NCI-H1092 treated with DMSO at 0.1 percent for 48 hours (cell line): ENCODE measurements around the gene TERT.
"Not testable (repeated sequence)": the region's sequence is repeated elsewhere in the genome, so short reads cannot be mapped to it uniquely, and the experiment has no call there.

Source experiments
- DNase-seq: peaks from one replicate; lab custom pipeline; 2025; lab: John Stamatoyannopoulos, UW

Gene TERT

DNA sequence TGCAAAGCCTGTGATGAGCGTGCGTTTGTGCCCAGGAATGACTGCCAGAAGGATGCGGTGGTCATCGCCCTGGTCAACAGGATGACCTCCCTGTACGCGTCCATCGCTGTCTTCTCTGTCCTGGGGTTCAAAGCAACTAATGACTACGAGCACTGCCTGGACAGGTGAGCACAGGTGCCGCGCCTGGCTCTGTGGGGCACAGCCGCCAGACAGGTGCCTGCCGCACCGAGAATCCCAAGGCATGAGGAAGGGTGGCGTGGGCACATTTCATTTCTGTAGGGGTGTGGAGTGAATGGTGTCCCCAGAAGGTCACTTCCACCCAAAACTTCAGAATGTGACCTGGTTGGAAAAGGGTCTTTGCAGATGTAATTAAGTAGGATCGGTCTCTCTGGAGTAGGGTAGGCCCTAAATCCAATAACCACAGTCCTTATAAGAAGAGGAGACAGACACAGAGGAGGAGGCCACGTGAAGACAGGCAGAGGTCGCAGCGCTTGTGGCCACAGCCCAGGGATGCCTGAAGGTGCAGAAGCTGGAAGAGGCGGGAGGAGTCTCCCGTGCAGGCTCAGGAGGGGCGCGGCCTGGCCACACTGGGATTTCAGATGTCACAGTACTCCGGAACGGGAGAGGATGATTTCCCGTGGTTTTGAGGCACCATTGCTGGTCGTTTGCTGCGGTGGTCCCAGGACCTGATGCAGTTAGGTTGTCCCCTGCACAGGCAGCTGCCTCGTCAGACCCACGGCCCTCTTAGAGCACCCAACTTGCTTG is 54.2 kb downstream of the TERT start:
- no peak for DNase-seq

DNA sequence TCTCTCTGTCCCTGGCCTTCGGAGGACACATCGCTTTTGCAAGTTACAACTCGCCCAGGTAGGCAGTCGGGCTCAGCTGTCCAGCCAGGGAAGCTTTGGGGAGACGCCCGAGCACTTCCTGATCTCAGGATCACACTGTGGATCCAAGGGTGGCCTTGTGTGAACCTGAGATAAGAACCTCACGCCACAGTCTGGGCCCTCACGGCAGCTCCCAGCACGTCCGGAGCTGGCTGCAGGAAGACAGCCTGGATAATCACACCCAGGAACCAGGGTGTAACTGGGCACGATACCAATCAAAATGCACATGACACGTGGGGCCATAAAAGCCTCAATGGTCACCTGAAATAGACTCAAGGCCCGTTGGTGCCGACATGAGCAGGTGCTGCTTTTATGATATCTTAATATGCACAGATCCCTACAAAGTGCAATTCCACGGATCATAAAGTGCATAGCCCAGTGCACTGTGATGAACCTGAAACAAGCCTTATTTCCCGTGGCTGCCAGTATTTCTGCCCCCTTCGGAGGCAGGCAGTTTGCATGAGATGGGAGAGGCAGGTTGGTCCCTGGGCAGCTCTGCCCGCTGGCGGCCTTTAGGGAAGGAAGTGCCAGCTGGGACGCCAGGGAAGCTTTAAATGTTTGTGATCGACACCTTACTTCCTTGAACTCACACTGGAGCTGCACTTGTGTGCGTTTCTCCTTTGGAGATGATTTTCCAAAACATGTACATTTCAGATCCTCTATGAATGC is 55.2 kb downstream of the TERT start:
- peak; percentile 43 for DNase-seq

DNA sequence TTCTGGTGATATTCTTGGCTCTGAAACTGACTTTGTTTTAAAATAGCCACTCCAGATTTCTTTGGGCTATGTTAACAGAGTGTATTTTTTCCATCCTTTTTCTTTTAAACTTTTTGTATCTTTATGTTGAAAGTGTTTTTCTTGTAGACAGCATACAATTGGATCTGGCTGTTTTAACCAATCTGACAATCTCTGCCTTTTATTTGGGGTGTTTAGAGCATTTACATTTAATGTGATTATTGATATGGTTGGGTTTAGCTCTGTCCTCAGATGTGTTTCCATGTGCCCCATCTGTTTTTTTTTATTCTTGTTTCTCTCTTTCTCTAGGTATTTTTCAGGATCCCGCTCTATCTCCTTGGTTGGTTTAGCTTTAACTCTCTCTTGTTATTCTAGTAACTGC is 59.0 kb downstream of the TERT start:
- no peak for DNase-seq

DNA sequence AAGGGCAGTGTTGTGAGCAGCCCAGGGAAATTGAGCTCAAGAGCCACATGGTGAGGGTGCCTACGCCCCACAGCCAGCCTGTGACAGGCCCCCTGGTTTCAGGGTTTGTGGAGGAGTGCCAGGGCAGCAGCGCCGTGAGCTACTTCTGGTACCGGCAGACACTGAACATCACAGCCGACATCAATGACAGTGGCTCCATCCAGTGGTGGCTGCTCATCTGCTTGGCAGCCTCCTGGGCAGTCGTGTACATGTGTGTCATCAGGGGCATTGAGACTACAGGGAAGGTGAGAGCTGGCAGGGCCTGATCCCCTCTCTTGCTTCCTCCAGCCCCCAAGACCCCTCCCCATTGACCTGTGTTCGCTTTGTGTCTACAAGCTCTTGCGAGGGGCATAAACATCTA is 59.5 kb downstream of the TERT start:
- no peak for DNase-seq

DNA sequence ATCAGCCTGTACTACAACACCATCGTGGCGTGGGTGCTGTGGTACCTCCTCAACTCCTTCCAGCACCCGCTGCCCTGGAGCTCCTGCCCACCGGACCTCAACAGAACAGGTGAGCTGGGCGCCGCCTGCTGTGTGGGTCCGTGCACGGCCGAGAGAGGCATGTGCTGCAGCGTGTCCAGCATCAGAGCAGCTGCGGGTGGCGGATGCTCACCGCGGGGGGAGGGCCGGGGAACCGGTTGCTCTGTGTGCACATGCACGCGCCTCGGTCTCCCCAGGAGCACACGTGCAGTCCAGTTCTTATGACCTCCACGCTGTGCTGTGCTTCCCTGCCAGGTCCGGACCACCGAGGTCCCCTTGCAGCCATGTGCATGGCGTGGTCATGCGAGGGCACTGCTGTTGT is 62.1 kb downstream of the TERT start:
- DNase-seq = no peak

DNA sequence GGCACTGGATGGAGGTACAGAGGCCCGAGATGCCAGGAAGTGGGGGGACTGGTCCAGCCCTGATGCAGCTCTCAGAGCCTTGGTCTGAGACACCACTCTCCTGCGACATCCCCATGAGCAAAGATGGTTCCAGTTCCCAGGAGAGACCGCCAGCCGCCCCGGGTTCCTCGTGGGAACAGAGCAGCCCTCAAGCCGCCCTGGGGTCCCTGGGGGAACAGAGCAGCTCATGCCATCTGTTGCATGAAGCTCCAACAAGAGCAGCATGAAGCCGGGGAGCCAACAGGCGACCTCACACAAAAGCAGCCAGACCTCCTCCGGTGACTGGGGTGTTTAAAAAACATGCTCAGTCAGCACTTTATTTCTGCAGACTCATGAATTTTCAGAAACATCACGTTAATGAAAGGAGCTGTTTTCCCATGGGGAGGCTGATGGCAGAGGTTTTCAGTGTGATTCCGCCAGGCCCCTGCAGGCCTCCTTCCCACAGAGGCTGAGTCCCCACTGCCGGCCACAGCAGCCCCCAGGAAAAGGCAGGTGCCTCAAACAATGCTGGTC is 63.4 kb downstream of the TERT start:
- DNase-seq = no peak

DNA sequence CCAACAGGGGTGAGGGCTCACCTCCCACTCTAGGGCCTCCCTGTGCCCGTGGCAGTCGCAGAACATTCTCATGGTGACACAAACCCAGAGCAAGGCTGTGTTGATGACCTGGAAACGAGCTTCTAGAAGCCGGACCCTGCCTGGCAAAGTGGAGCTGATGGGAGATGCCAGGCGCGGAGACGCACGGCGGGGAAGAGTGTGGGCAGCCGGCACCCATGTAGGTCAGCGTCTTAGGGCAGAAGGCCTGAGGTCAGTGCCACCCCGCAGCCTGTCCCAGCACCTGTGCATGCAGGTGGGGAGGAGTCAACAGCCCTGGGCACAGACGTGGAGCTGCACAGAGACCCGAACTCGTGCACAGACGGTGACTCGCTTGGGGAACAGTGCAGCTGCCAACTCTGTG is 64.3 kb downstream of the TERT start:
- no peak for DNase-seq

DNA sequence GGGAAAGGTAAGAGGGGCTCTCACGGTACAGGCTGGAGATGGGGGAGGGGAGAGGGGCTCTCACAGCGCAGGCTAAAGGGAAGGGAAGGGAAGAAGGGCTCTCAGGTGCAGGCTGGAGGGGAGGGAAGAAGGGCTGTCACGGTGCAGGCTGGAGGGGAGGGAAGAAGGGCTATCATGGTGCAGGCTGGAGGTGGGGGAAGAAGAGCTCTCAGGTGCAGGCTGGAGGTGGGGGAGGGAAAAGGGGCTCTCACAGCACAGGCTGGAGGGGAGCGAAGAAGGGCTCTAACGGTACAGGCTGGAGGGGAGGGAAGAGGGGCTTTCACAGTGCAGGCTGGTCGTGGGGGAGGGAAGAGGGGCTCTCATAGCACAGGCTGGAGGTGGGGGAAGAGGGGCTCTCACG is 65.0 kb downstream of the TERT start:
- DNase-seq = no peak

DNA sequence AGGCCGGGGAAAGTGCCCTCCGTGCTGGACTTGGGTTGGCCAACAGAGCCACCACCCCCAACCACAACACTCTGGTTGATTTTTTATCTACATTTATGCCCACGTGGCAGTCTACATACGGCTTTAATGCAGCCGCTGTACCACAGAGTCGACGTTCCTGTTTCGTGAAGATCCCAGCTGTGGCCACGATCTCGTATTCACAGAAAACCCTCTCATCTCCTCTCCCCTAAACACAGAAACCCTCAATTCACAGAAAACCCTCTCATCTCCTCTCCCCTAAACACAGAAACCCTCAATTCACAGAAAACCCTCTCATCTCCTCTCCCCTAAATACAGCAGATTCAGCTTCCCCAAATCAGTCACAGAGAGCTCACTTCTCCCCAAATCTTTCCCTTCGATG is 65.8 kb downstream of the TERT start:
- DNase-seq = not testable (repeated sequence)

DNA sequence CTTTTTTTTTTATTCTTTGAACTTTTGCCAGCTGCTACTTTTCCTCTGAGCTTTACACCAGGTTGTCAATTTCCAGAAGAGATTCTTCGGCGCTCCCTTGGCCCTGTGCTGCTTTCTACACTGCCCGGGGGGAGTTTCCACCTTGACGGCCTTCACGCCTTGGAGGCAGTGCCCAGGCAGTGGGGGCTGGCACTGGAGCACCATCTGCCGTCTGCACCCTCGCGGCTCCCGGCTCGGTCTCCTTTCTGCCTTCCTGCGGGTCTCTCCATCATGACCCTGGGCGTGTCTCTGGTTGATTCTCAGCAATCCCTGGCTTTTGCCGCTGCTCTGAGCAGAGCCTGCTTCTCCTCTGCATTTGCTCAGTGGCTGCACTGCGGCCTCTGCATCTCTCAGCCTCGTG is 66.7 kb downstream of the TERT start:
- DNase-seq = peak; percentile 74

DNA sequence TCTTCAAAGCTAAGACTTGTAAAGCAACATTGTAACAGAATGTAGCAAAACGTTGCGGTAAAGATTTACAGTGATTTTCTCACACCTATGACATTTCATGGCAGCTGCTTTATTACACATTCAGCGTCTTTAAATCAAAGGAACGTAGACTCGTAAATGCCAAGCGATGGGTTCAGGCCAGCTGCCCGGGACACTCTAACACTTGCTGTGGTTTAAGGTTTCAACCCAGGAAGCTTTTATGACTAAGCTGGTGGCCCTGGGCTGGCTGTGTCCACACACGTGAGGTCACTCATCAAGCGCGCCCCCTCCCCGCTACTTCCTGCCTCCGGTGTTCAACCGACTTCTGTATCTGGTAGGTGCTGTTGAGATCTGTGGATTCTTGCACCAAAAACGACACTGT is 67.2 kb downstream of the TERT start:
- DNase-seq = peak; percentile 88

DNA sequence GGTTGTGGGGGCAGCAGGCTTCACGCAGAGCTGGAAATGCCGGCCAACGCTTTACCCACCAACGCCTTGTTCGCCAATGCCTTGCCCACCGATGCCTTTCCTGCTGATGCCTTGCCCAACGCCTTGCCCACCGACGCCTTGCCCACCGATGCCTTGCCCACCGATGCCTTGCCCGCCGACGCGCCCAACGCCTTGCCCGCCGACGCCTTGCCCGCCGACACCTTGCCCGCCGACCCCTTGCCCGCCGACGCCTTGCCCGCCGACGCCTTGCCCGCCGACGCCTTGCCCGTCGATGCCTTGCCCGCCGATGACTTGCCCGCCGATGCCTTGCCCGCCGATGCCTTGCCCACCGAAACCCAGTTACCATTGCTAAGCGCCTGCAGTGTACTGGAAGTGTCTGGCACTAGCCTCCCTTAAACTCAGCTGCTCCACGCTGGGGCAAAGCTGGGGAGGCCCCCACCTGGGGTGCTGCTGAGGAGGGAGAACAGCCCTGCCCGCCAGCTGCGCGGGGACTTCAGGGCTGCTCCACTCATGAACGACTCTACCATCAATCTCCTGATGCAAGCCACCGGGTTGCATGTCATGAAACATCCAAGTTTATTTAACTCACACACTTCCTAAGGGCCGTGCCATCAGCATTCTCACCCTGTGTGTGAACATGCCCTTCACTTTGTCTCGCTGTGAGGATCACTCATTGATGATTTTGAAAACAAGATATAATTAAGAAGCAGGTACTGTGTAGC is 67.9 kb downstream of the TERT start:
- no peak for DNase-seq

DNA sequence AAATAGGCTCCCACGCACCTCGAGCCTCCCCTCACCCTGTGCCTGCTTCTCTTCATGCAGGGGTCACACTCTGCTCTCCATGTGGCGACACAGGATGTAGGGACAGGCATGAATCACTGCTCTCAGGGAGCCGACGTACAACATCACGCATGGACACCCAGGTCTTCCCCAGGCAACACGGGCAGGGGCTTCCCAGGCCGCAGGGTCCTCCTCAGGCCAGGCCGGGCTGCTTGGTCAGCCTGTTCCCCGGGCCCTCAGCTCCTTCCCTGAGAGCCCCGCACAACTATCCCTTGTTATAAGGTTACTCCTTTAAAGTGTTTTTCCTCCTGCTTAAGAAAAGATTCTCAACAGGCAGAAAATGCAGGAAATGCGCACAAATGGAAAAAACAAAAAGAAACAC is 68.6 kb downstream of the TERT start:
- no peak for DNase-seq

DNA sequence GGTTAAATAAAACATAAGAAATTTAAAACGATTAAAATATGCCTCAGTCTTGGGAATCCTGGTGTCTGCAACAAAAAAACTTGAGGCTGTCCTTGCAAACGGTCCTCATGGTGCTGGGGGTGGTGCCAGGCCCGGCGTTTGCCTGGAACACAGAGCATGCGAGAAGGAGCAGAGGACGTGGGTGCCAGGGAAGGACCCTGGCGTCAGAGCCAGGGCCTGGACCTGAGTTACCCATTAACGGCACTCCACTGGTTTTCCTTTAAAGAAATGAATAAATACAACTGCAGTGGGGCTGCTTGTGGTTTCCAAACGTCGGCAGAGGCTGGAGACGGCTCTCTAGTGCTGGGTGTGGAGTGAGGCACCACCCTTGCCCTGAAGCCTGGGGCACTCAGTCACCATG is 69.8 kb downstream of the TERT start, which contains the start of gene SLC6A18:
SLC6A18 (plus strand) TSS at position 301 of the 400 bp plus-strand sequence; CDS start at position 398, 97 bp downstream.
- no peak for DNase-seq

DNA sequence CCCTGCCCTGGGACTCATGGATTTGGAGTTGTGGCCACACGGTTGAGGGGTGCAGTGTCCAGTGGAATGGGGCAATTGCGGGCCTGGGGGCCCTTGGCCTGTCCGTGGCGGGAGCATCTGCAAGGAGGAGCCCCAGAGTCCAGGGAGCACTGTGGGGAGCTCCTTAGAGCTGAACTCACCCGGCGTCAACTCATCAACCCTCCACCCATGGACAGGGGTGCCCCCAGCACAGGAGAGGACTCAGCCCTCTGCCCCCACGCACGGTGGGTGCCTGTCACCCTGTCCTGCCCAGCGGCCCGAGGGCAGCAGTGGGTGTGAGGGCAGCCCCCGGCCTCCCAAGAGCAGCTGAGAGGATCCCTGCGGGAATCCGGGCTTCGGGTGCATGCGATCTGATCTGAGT is 70.2 kb downstream of the TERT start:
- no peak for DNase-seq

DNA sequence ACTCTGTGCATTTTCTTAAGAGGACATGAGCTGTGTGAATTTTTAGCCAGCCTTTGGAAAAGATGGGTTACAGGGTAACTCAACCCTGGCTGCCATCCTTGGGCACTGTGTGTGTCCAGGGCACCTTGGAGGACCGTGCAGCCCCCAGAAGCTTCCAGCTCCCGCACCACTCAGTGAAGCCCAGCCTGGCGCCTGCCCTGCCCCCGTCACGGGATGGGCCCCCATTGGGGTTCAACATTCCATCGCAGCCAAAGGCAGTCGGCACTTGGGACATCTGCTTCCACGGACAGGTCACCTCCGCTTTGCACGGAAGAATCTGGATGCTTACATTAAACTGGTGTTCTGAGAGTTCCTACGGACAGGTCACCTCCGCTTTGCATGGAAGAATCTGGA is 71.6 kb downstream of the TERT start:
- no peak for DNase-seq

DNA sequence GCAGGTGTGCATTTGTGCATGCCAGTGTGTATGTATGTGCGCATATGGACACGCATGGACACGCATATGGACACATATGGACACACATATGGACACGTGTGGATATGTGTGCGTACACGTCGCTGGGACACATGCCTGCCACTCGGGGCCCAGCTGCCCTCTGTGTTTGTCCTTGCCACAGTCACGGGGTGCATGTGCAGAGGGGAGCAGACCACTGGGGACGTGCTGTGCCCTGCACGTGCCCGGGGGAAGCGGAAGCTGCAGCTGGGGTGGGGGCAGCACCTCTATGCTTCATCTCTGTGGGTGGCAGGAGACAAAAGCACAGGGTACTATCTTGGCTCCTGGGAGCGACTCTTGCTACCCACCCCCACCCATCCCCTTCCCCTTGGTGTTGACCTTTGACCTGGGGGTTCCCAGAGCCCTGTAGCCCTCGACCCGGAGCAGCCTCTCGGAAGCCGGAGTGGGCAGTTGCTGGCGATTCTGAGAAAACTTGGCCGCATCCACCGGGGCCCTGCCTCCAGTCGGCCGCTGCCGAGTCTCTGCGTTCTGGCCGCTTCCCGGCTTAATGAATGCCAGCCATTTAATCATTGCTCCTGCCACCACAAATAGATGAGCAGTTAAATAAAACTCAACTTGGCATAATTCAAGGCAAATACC is 72.1 kb downstream of the TERT start:
- DNase-seq = no peak

DNA sequence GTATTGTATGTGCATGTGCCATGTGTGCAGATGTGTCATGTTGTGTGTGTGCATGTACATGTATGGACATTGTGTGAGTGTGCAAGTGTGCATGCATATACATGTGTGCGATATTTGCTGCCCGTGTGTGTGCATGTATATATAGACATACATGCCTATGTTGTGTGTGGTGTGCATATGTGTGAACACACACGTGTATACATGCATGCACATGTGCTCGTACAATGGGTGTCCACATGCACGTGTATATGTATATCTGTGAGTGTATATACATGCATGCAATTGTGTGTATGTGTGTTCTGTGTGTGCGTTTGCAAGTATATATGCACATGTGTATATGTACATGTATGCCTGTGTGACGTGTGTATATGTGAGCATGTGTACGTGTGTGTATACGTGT is 72.7 kb downstream of the TERT start:
- DNase-seq = no peak

DNA sequence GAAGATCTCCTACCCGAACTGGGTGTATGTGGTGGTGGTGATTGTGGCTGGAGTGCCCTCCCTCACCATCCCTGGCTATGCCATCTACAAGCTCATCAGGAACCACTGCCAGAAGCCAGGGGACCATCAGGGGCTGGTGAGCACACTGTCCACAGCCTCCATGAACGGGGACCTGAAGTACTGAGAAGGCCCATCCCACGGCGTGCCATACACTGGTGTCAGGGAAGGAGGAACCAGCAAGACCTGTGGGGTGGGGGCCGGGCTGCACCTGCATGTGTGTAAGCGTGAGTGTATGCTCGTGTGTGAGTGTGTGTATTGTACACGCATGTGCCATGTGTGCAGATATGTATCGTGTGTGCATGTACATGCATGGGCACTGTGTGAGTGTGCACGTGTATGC is 73.1 kb downstream of the TERT start:
- no peak for DNase-seq

DNA sequence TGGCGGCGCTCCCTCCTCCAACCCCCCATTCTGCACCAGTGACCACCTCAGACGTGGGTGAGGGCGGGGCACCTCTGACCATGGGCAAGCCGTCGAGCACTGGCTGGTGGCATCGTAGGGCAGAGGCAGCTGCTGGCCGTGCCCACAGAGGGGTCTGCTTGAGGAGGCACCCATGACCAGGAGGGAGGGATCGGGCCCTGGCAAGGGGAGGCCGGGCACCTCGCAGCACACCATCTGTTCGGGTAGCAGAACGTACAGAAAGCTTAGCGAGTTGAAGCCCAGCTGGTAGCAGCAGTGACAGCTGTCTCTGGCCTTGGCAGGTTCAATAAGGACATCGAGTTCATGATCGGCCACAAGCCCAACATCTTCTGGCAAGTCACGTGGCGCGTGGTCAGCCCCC is 74.0 kb downstream of the TERT start:
- no peak for DNase-seq

DNA sequence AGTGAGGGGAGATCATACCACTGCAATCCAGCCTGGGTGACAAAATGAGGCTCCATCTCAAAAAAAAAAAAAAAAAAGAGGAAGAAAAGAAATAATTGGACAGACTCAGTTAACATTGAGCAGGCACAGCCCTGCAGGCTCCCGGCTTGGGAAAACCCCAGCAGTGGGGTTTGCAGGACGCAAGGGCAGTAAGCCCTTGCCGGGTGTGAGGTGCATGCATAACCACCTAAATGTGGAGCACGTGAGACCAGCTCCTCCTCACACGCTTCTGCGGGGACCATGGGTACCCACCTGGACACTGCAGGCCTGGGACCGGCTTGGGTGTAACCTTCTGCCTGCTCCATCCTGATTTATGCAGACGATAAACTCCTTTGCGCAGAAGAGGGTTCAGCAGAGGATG is 74.5 kb downstream of the TERT start:
- no peak for DNase-seq

DNA sequence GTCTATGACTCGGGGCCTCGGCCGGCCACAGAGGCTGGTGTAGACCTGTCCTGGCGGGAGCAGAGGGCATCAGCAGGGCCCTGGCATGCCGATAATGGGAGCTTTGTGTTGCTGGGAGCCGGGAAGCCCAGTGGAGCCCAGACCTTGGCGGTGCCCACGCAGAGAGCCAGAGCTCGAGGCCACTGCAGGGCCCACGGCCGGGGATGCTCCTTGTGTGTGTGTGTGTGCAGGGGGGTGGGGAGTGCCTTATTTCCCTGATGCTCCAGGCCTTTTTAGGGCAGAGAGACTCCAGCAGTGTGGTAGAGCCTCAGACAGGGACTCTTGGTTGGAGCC is 75.1 kb downstream of the TERT start:
- no peak for DNase-seq
